ENCODE results near the gene SLC25A38. TPM values are rescaled to one million over a fixed set of nuclear protein-coding genes. Genes with fewer than 3 reads are reported as not detected.

SLC25A38 gene
- total and polyA plus RNA-seq, 9 of the 15 experiments (the other 6 are each of a cell fraction or from before 2014, with no cell fraction given), result 13.5 to 51.1 (median 30.6) TPM

DNA sequence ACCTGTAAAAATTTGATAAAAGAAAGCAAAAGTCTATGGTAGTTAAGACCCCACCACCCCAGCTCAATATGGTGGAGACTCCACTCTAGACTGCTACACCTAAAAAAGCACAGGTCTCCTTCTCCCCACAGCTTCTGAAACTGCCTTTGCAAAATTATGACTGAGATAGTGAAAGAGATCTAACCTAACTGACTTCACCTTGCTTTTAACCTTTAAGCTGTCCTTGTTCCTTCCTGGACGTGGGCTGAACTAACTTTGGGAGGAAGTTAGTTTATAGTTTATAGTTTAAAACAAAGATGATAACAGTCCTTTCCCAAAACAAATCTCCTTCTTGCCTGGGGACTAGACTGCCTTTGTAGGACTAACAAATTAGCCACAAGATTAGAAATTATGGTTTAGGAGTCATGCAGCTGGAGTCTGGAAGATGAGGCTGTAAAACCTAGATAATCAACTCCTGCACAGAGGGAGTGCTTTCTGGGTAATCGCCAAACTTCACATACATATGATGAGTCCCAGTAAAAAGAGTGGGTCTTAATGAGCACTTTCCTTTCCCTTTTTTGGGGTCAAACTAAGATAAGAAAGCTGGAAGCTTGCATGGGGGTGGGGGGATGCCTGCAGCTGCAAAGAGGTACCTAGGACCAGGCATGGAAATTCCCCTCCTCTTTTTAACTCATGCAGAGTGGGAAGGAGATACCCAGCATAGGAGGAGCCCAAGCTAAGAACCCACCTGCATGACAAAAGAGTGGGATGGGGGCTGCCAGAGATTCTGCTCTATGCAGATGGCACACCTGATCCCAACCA lies 36.2 kb upstream of the SLC25A38 start (continued):
- TF ChIP-seq NCOR1 (IDR thresholded peaks at IDR 0.05) (peak; percentile 89), DNMT1 (IDR thresholded peaks at IDR 0.05) (no peak), MYNN (IDR thresholded peaks at IDR 0.05) (no peak), MYNN (CRISPR knock-in tag; IDR thresholded peaks at IDR 0.05) (no peak), ARNT (IDR thresholded peaks at IDR 0.05) (no peak), ARID1B (IDR thresholded peaks at IDR 0.05) (peak; percentile 84), SMARCA4 (IDR thresholded peaks at IDR 0.05) (peak; percentile 74; the same call in 1 of the 2 replicates), DACH1 (IDR thresholded peaks at IDR 0.05; ENCODE audit: partially characterized antibody) (peak; percentile 16), TCF3 (CRISPR knock-in tag; IDR thresholded peaks at IDR 0.05) (peak; percentile 88), KLF13 (tag; IDR thresholded peaks at IDR 0.05; ENCODE audit: borderline replicate concordance, low read depth) (no peak), SRSF3 (IDR thresholded peaks at IDR 0.05; ENCODE audit: insufficient read depth, low read length) (no peak), SMARCE1 (IDR thresholded peaks at IDR 0.05) (peak; percentile 60; the same call in 1 of the 2 replicates), DPF2 (IDR thresholded peaks at IDR 0.05) (peak; percentile 77), ATF7 (IDR thresholded peaks at IDR 0.05) (0 out of 2 replicates have a peak, but pooled peaks have one; percentile 21), KDM5B (IDR thresholded peaks at IDR 0.05; ENCODE audit: insufficient replicate concordance, low read depth, low read length) (no peak), RFX1 (IDR thresholded peaks at IDR 0.05) (no peak), PTBP1 (IDR thresholded peaks at IDR 0.05; ENCODE audit: low read depth, low read length) (no peak), RBBP5 (IDR thresholded peaks at IDR 0.05; ENCODE audit: borderline replicate concordance, insufficient read depth, low read length, poor library complexity, severe bottlenecking) (no peak), DIDO1 (tag; IDR thresholded peaks at IDR 0.05; ENCODE audit: low read depth) (no peak), ZNF354B (CRISPR knock-in tag; IDR thresholded peaks at IDR 0.05) (no peak)
- TF ChIP-seq, protein P1, sequence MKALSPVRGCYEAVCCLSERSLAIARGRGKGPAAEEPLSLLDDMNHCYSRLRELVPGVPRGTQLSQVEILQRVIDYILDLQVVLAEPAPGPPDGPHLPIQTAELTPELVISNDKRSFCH (CRISPR knock-in tag; IDR thresholded peaks at IDR 0.05), result no peak
- TF ChIP-seq, protein P1 (tag; IDR thresholded peaks at IDR 0.05), result peak; percentile 46; the same call in 1 of the 2 replicates
- TF ChIP-seq, protein P2, sequence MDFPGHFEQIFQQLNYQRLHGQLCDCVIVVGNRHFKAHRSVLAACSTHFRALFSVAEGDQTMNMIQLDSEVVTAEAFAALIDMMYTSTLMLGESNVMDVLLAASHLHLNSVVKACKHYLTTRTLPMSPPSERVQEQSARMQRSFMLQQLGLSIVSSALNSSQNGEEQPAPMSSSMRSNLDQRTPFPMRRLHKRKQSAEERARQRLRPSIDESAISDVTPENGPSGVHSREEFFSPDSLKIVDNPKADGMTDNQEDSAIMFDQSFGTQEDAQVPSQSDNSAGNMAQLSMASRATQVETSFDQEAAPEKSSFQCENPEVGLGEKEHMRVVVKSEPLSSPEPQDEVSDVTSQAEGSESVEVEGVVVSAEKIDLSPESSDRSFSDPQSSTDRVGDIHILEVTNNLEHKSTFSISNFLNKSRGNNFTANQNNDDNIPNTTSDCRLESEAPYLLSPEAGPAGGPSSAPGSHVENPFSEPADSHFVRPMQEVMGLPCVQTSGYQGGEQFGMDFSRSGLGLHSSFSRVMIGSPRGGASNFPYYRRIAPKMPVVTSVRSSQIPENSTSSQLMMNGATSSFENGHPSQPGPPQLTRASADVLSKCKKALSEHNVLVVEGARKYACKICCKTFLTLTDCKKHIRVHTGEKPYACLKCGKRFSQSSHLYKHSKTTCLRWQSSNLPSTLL (IDR thresholded peaks at IDR 0.05), result no peak
- TF ChIP-seq, protein P3, sequence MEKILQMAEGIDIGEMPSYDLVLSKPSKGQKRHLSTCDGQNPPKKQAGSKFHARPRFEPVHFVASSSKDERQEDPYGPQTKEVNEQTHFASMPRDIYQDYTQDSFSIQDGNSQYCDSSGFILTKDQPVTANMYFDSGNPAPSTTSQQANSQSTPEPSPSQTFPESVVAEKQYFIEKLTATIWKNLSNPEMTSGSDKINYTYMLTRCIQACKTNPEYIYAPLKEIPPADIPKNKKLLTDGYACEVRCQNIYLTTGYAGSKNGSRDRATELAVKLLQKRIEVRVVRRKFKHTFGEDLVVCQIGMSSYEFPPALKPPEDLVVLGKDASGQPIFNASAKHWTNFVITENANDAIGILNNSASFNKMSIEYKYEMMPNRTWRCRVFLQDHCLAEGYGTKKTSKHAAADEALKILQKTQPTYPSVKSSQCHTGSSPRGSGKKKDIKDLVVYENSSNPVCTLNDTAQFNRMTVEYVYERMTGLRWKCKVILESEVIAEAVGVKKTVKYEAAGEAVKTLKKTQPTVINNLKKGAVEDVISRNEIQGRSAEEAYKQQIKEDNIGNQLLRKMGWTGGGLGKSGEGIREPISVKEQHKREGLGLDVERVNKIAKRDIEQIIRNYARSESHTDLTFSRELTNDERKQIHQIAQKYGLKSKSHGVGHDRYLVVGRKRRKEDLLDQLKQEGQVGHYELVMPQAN (IDR thresholded peaks at IDR 0.05; ENCODE audit: borderline replicate concordance), result no peak
- TF ChIP-seq, protein P4, sequence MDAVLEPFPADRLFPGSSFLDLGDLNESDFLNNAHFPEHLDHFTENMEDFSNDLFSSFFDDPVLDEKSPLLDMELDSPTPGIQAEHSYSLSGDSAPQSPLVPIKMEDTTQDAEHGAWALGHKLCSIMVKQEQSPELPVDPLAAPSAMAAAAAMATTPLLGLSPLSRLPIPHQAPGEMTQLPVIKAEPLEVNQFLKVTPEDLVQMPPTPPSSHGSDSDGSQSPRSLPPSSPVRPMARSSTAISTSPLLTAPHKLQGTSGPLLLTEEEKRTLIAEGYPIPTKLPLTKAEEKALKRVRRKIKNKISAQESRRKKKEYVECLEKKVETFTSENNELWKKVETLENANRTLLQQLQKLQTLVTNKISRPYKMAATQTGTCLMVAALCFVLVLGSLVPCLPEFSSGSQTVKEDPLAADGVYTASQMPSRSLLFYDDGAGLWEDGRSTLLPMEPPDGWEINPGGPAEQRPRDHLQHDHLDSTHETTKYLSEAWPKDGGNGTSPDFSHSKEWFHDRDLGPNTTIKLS (IDR thresholded peaks at IDR 0.05; ENCODE audit: borderline replicate concordance, low read depth), result no peak

All from K562 (cell line).